CD8-positive, alpha-beta memory T cell (primary cell): ENCODE results near the gene ZNF3. TPM values are rescaled to one million over a fixed set of nuclear protein-coding genes. Genes with fewer than 3 reads are reported as not detected.
A peak's percentile ranks its signal among the peaks of the same experiment; 100 is the strongest.

Source experiments
- CTCF ChIA-PET: fragments of 350-600 bp; sonication (Branson Sonifier 250); formaldehyde crosslinking; loops from one replicate; lab custom pipeline; 2021; ENCODE audit warnings: antibody characterized with exemption; lab: Charles Lee
- POLR2A ChIA-PET: fragments of 350-600 bp; sonication (Branson Sonifier 250); formaldehyde crosslinking; loops from one replicate; lab custom pipeline; 2021; ENCODE audit warnings: antibody characterized with exemption; lab: Charles Lee
- DNase-seq, 5 donors: peaks; one replicate each; pipeline versions ENCODE4 v3.0.0 to v3.0.0-alpha.2; 2020 to 2022; ENCODE audit warnings: mixed read lengths in 1 of 5
- H3K27ac ChIP-seq: one replicate; pipeline ENCODE4 v1.7.0; 2013; ENCODE audit warnings: low read depth, mild to moderate bottlenecking, low read length, moderate library complexity
- H3K27me3 ChIP-seq: 2 replicates; pipeline ENCODE4 v1.7.0; 2013; ENCODE audit warnings: low read length, mild to moderate bottlenecking; ENCODE audit not compliant: insufficient read depth, poor library complexity, severe bottlenecking
- H3K36me3 ChIP-seq: 2 replicates; pipeline ENCODE4 v1.7.0; 2013; ENCODE audit warnings: mild to moderate bottlenecking, low read length, moderate library complexity; ENCODE audit not compliant: insufficient read depth
- H3K4me1 ChIP-seq: 2 replicates; pipeline ENCODE4 v1.7.0; 2013; ENCODE audit warnings: mild to moderate bottlenecking, low read length, moderate library complexity; ENCODE audit not compliant: insufficient read depth
- H3K4me3 ChIP-seq: 2 replicates; pipeline ENCODE4 v1.7.0; 2013; ENCODE audit warnings: mild to moderate bottlenecking, low read length
- H3K9me3 ChIP-seq: 2 replicates; pipeline ENCODE4 v1.7.0; 2013; ENCODE audit warnings: mild to moderate bottlenecking, low read length
- H3K27ac Mint-ChIP-seq, 8 donors: one replicate each; pipeline ENCODE4 v1.8.0; 2020 to 2021; ENCODE audit warnings: mixed read lengths in 8 of 8, mild to moderate bottlenecking in 6 of 8, inconsistent platforms in 3 of 8, moderate library complexity in 3 of 8
- H3K27me3 Mint-ChIP-seq, 2 donors: one replicate each; pipeline ENCODE4 v1.8.0; 2020 to 2021; ENCODE audit warnings: mixed read lengths in 2 of 2, mild to moderate bottlenecking in 1 of 2, moderate library complexity in 1 of 2
- H3K36me3 Mint-ChIP-seq, 3 donors: one replicate each; pipeline ENCODE4 v1.8.0; 2020 to 2021; ENCODE audit warnings: mixed read lengths in 3 of 3, inconsistent platforms in 1 of 3, mild to moderate bottlenecking in 1 of 3
- H3K4me1 Mint-ChIP-seq, 3 donors: one replicate each; pipeline ENCODE4 v1.8.0; 2020 to 2021; ENCODE audit warnings: mixed read lengths in 3 of 3, inconsistent platforms in 1 of 3, mild to moderate bottlenecking in 1 of 3
- H3K4me3 Mint-ChIP-seq, 7 donors: one replicate each; pipeline ENCODE4 v1.8.0; 2020 to 2021; ENCODE audit warnings: mixed read lengths in 7 of 7, mild to moderate bottlenecking in 6 of 7, moderate library complexity in 4 of 7, inconsistent platforms in 2 of 7
- H3K9me3 Mint-ChIP-seq, 5 donors: one replicate each; pipeline ENCODE4 v1.8.0; 2020 to 2022; ENCODE audit warnings: mixed read lengths in 5 of 5, mild to moderate bottlenecking in 3 of 5, moderate library complexity in 2 of 5, inconsistent platforms in 1 of 5
- polyA plus RNA-seq: library from polyadenylated mRNA; unstranded; fragments of 300-500 nt; fragmentation: Illumina TruSeq; gene quantifications from one replicate; pipeline ENCODE4 v1.2.3, GENCODE V29; 2021
- total RNA-seq, 2 experiments: library from RNA; stranded (reverse); gene quantifications; one replicate each; pipeline ENCODE4 v1.2.3, GENCODE V29; 2021

ZNF3 gene
- total and polyA plus RNA-seq, 3 experiments from 2014 or later, result 26.8 to 29.8 (median 27.9) TPM

- Mint-ChIP-seq H3K4me1 (peaks cover 39 to 55% (median 45%) of the 10 kb centered on the region in 3 donors), H3K36me3 (peaks cover 7 to 77% (median 21%) of the 10 kb centered on the region in 3 donors), H3K9me3 (no peaks in the 10 kb centered on the region), H3K27ac (peak overlapping the region in 7 of 8 donors; percentile 94 to 99 (median 96)), H3K27me3 (peaks cover 0 to 9% of the 10 kb centered on the region in 2 donors), H3K4me3 (peak overlapping the region; percentile 90 to 97 (median 94))
- Histone ChIP-seq H3K9me3 (no peaks in the 10 kb centered on the region), H3K36me3 (peaks cover 46% of the 10 kb centered on the region), H3K27ac (peak overlapping the region; percentile 1), H3K4me3 (peak overlapping the region; percentile 96), H3K27me3 (no peaks in the 10 kb centered on the region), H3K4me1 (peaks cover 21% of the 10 kb centered on the region)
- POLR2A ChIA-PET, result interaction anchor here (3.5 kb wide), 1 partner anchor 11 kb away, joined by 17 read pairs; the partner anchor contains the start of gene COPS6
- no peak for DNase-seq
- CTCF ChIA-PET, result interaction anchor here (0.7 to 3.8 kb wide), 6 partner anchors 16 to 187 kb away, joined by 3 to 19 read pairs (median 10); partner anchors contain the start of genes MBLAC1 and ZNF3
Observed at GRCh38 chr7:100099452-100099851, 17.9 kb upstream of the ZNF3 start.

- CTCF ChIA-PET, result interaction anchor here (0.7 to 3.8 kb wide), 3 partner anchors 16 to 187 kb away, joined by 3 to 19 read pairs (median 17); partner anchors contain the start of genes MBLAC1 and ZNF3
- Mint-ChIP-seq H3K36me3 (peaks cover 7 to 79% (median 21%) of the 10 kb centered on the region in 3 donors), H3K27me3 (peaks cover 0 to 9% of the 10 kb centered on the region in 2 donors), H3K4me3 (peak overlapping the region; percentile 60 to 97 (median 81)), H3K4me1 (peaks cover 38 to 55% (median 43%) of the 10 kb centered on the region in 3 donors), H3K27ac (peak overlapping the region; percentile 47 to 99 (median 96)), H3K9me3 (no peaks in the 10 kb centered on the region)
- H3K9me3 ChIP-seq, result no peaks in the 10 kb centered on the region
- H3K27ac ChIP-seq, result peak overlapping the region; percentile 1
- peaks cover 51% of the 10 kb centered on the region for H3K36me3 ChIP-seq
- H3K27me3 ChIP-seq, result no peaks in the 10 kb centered on the region
- H3K4me1 ChIP-seq, result peaks cover 21% of the 10 kb centered on the region
- no peak for DNase-seq
- H3K4me3 ChIP-seq, result no peak overlapping the region
- POLR2A ChIA-PET, result no interaction called here
Observed at GRCh38 chr7:100098913-100099312, 17.4 kb upstream of the ZNF3 start.

DNA sequence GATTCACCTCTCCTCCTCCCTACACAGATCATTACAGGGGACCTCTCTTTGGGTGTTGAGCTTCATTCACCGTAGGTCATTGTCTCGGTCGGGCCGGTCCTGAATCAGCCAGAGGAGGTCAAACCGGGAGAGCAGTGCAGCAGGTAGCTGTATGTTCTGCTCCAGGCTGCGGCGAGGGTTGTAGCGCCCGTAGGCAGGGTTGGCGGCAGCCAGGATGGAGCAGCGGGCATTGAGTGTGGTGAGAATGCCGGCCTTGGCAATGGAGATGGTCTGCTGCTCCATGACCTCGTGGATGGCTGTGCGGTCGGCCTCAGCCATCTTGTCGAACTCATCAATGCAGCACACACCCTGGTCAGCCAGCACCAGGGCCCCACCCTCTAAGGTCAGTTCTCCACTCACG lies 14.2 kb upstream of the ZNF3 start:
- Mint-ChIP-seq H3K36me3 (peaks cover 16 to 98% (median 31%) of the 10 kb centered on the region in 3 donors), H3K27me3 (peaks cover 0 to 5% of the 10 kb centered on the region in 2 donors), H3K27ac (peak overlapping the region in 2 of 8 donors; percentile 33 to 72), H3K9me3 (no peaks in the 10 kb centered on the region), H3K4me1 (peaks cover 27 to 44% (median 38%) of the 10 kb centered on the region in 3 donors), H3K4me3 (peak overlapping the region in 1 of 7 donors; percentile 37)
- H3K36me3 ChIP-seq, result peaks cover 80% of the 10 kb centered on the region
- no peak overlapping the region for H3K4me3 ChIP-seq
- ChIA-PET CTCF (interaction anchor here (1.1 kb wide), 1 partner anchor 13 kb away, joined by 4 read pairs; no protein-coding TSS in a partner anchor), POLR2A (no interaction called here)
- no peaks in the 10 kb centered on the region for H3K9me3 ChIP-seq
- H3K4me1 ChIP-seq, result peaks cover 15% of the 10 kb centered on the region
- no peak for DNase-seq
- H3K27me3 ChIP-seq, result no peaks in the 10 kb centered on the region
- H3K27ac ChIP-seq, result no peak overlapping the region

DNA sequence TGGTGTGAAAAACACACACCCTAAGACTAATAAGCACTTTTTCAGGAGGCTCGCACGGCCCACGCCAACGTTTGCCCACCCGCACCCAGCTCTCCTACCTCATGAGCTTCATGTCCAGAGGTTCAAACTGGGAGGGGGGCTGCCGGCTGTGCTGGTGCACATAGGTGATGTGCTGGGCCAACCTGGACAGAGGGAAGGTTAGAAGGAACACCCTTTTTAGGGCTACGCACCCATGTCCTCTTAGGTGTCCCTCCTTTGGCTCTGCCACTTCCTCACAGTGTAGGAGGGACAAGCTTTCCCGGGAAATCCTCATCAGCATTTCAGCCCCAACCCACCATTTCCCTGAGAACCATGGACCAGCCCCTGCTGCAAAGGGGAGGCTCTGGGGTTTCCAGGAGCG lies 13.8 kb upstream of the ZNF3 start:
- peaks cover 16 to 99% (median 31%) of the 10 kb centered on the region in 3 donors for H3K36me3 Mint-ChIP-seq
- ChIA-PET POLR2A (no interaction called here), CTCF (interaction anchor here (0.8 to 1.1 kb wide), 2 partner anchors 13 to 33 kb away, joined by 3 to 4 read pairs; no protein-coding TSS in a partner anchor)
- H3K4me1 Mint-ChIP-seq, result peaks cover 26 to 44% (median 40%) of the 10 kb centered on the region in 3 donors
- Histone ChIP-seq H3K36me3 (peaks cover 84% of the 10 kb centered on the region), H3K27me3 (no peaks in the 10 kb centered on the region), H3K27ac (no peak overlapping the region), H3K9me3 (no peaks in the 10 kb centered on the region), H3K4me1 (peaks cover 15% of the 10 kb centered on the region), H3K4me3 (no peak overlapping the region)
- peak overlapping the region in 1 of 8 donors; percentile 72 for H3K27ac Mint-ChIP-seq
- no peak for DNase-seq
- peaks cover 0 to 2% of the 10 kb centered on the region in 2 donors for H3K27me3 Mint-ChIP-seq
- peak overlapping the region in 1 of 7 donors; percentile 37 for H3K4me3 Mint-ChIP-seq
- no peaks in the 10 kb centered on the region for H3K9me3 Mint-ChIP-seq

DNA sequence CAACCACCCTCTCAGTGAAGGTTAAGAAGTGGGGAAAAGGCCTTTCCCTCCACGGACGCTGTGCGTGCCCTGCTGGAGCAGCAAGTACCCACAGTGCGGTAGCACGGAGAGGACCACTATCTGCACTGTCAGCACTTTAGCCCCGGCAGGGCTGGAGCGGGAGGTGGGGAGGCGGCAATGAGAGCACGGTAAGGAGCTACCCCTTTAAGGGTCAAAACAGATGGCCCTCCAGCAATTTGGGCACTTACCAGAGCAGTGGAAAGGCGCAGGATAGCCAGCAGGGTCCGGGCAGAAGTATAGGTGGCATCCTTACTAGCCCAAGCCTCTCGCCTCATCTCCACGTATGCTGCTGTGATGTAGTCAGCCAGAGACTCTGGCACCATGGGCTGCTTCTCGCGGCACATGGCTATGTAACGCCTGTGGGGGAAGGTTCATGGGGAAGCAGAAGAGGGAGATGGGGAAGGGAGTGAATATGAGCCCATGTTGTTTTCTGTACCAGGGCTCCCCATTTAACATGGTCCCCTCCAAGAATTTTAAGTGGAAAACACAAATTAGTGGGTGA lies 12.5 kb upstream of the ZNF3 start:
- ChIA-PET CTCF (no interaction called here), POLR2A (no interaction called here)
- peaks cover 16 to 94% (median 25%) of the 10 kb centered on the region in 3 donors for H3K36me3 Mint-ChIP-seq
- no peak for DNase-seq
- H3K27me3 Mint-ChIP-seq, result peaks cover 0 to 8% of the 10 kb centered on the region in 2 donors
- peaks cover 79% of the 10 kb centered on the region for H3K36me3 ChIP-seq
- no peaks in the 10 kb centered on the region for H3K9me3 Mint-ChIP-seq
- H3K4me1 Mint-ChIP-seq, result peaks cover 20 to 42% (median 38%) of the 10 kb centered on the region in 3 donors
- no peaks in the 10 kb centered on the region for H3K9me3 ChIP-seq
- no peak overlapping the region for H3K4me3 Mint-ChIP-seq
- no peak overlapping the region for H3K27ac ChIP-seq
- no peaks in the 10 kb centered on the region for H3K27me3 ChIP-seq
- peak overlapping the region in 1 of 8 donors; percentile 5 for H3K27ac Mint-ChIP-seq
- H3K4me3 ChIP-seq, result no peak overlapping the region
- peaks cover 13% of the 10 kb centered on the region for H3K4me1 ChIP-seq

DNA sequence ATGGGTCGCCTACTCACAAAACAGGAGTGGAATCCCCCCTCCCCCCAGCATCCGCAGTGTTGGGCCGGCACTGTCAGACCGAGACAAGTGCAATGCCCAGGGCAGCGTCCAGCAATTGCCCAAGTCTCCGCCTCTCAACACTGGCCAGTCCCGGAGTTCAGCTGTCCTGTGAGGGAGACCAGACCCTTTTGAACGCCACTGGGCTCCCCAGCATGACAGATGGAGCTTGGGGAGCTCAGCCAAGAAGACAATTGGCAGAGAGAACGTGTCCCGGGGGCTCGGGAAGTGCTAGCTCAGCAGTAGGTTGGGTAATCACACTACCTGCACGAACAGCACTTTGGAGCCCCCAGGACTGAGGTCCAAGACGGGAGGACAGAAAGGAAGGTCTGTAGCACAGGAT lies 12.0 kb upstream of the ZNF3 start:
- Histone ChIP-seq H3K27ac (no peak overlapping the region), H3K4me3 (no peak overlapping the region), H3K4me1 (peaks cover 12% of the 10 kb centered on the region), H3K36me3 (peaks cover 74% of the 10 kb centered on the region), H3K27me3 (no peaks in the 10 kb centered on the region), H3K9me3 (no peaks in the 10 kb centered on the region)
- no peak overlapping the region for H3K4me3 Mint-ChIP-seq
- peaks cover 16 to 89% (median 23%) of the 10 kb centered on the region in 3 donors for H3K36me3 Mint-ChIP-seq
- POLR2A ChIA-PET, result no interaction called here
- H3K27me3 Mint-ChIP-seq, result peaks cover 0 to 9% of the 10 kb centered on the region in 2 donors
- H3K9me3 Mint-ChIP-seq, result no peaks in the 10 kb centered on the region
- CTCF ChIA-PET, result no interaction called here
- H3K27ac Mint-ChIP-seq, result peak overlapping the region in 2 of 8 donors; percentile 3 to 5
- peaks cover 15 to 42% (median 33%) of the 10 kb centered on the region in 3 donors for H3K4me1 Mint-ChIP-seq
- DNase-seq, result no peak

DNA sequence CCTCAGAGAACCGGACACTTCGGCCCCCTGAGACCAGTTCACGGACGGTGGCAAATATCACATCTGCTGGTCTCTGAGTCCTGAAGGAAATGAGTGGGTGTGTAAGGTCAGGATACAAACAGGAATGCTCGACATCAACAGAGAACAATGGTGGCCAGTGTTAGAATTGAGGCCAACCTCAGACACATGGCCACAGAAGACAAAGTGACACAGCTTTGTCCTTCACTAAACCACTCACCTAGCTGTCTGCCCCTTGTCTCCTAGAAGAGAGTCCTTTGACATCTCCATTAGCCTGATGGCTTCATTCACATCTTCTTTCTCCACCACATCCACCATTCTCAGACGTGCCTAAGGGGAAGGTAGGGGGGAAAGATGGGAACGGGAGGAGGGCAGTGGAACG lies 11.5 kb upstream of the ZNF3 start:
- H3K36me3 ChIP-seq, result peaks cover 70% of the 10 kb centered on the region
- H3K27me3 Mint-ChIP-seq, result peaks cover 0 to 9% of the 10 kb centered on the region in 2 donors
- ChIA-PET POLR2A (no interaction called here), CTCF (interaction anchor here (1.2 kb wide), 1 partner anchor 11 kb away, joined by 6 read pairs; no protein-coding TSS in a partner anchor)
- peak overlapping the region in 1 of 8 donors; percentile 93 for H3K27ac Mint-ChIP-seq
- DNase-seq, result no peak
- H3K9me3 Mint-ChIP-seq, result no peaks in the 10 kb centered on the region
- peak overlapping the region in 1 of 7 donors; percentile 53 for H3K4me3 Mint-ChIP-seq
- peaks cover 12 to 42% (median 28%) of the 10 kb centered on the region in 3 donors for H3K4me1 Mint-ChIP-seq
- peaks cover 16% of the 10 kb centered on the region for H3K4me1 ChIP-seq
- H3K27ac ChIP-seq, result no peak overlapping the region
- H3K27me3 ChIP-seq, result no peaks in the 10 kb centered on the region
- no peak overlapping the region for H3K4me3 ChIP-seq
- H3K9me3 ChIP-seq, result no peaks in the 10 kb centered on the region
- peaks cover 15 to 86% (median 19%) of the 10 kb centered on the region in 3 donors for H3K36me3 Mint-ChIP-seq
